ENCODE results near the gene ATG2B. TPM values are rescaled to one million over a fixed set of nuclear protein-coding genes. Genes with fewer than 3 reads are reported as not detected.

Gene ATG2B
- total RNA-seq, 1 experiment from 2014 or later: 11.6 TPM

- H3K4me2 ChIP-seq (ENCODE audit: low read length): no peak overlapping the region
- POLR2A ChIA-PET (ENCODE audit: unreplicated experiment): no interaction called here
- TF ChIP-seq CTCF (conservative IDR thresholded peaks at IDR 0.05; ENCODE audit: low read depth, low read length) (no peak), EZH2phosphoT487 (IDR thresholded peaks at IDR 0.05; ENCODE audit: borderline replicate concordance, low read length) (no peak), EZH2 (IDR thresholded peaks at IDR 0.05; ENCODE audit: low read length, unreplicated experiment) (no peak)
Measured at GRCh38 chr14:96261053-96261452, 102.1 kb downstream of the ATG2B start.

GRCh38 chr14:96260341-96260821, 102.8 kb downstream of the ATG2B start:
- BruUV-seq (replicated peaks): no TSS peak
- Histone ChIP-seq H3K27me3 (ENCODE audit: low read length) (peaks cover 13% of the 10 kb centered on the region), H2AFZ (ENCODE audit: low read length) (no peak overlapping the region), H3K79me2 (ENCODE audit: low read length) (no peaks in the 10 kb centered on the region), H3K27ac (ENCODE audit: low read length) (peak overlapping the region; percentile 16), H3K4me2 (ENCODE audit: low read length) (no peak overlapping the region), H3K4me3 (ENCODE audit: low read length) (no peak overlapping the region), H3K9ac (ENCODE audit: low read length) (no peak overlapping the region), H3K36me3 (ENCODE audit: low read depth, low read length) (no peaks in the 10 kb centered on the region), H4K20me1 (ENCODE audit: low read length) (no peaks in the 10 kb centered on the region), H3K9me3 (ENCODE audit: low read length) (no peaks in the 10 kb centered on the region), H3K9me2 (replicated peaks; ENCODE audit: low read length) (no peaks in the 10 kb centered on the region), H3F3A (ENCODE audit: low read length, unreplicated experiment) (no peaks in the 10 kb centered on the region), H3K4me1 (ENCODE audit: insufficient read depth, low read length) (no peaks in the 10 kb centered on the region; the same call in 1 of the 2 replicates)
- POLR2A ChIA-PET (ENCODE audit: unreplicated experiment): no interaction called here
- intact Hi-C loops (cut with micrococcal nuclease): no loop called here
- DNase-seq (peak; percentile 59), ATAC-seq (peak; percentile 66)
- CTCF ChIA-PET: interaction anchor here (0.6 kb wide), 1 partner anchor 160 kb away, joined by 3 read pairs; no protein-coding TSS in a partner anchor
- TF ChIP-seq CTCF (conservative IDR thresholded peaks at IDR 0.05; ENCODE audit: low read depth, low read length): no peak
- no peak for TF ChIP-seq EZH2 (IDR thresholded peaks at IDR 0.05; ENCODE audit: low read length, unreplicated experiment)

More at GRCh38 chr14:96261053-96261452, 102.1 kb downstream of the ATG2B start:
- CTCF ChIA-PET: no interaction called here
- H3K4me1 ChIP-seq (ENCODE audit: insufficient read depth, low read length): no peaks in the 10 kb centered on the region; the same call in 1 of the 2 replicates
- no peak overlapping the region for H3K4me3 ChIP-seq (ENCODE audit: low read length)
- no peaks in the 10 kb centered on the region for H4K20me1 ChIP-seq (ENCODE audit: low read length)
- DNase-seq: no peak
- no TSS peak for BruUV-seq (replicated peaks)
- H3F3A ChIP-seq (ENCODE audit: low read length, unreplicated experiment): no peaks in the 10 kb centered on the region
- H3K36me3 ChIP-seq (ENCODE audit: low read depth, low read length): no peaks in the 10 kb centered on the region
- intact Hi-C loops (cut with micrococcal nuclease): no loop called here
- no peak overlapping the region for H2AFZ ChIP-seq (ENCODE audit: low read length)
- ATAC-seq: peak; percentile 31; the same call in 1 of the 2 replicates
- H3K9me3 ChIP-seq (ENCODE audit: low read length): no peaks in the 10 kb centered on the region
- H3K9ac ChIP-seq (ENCODE audit: low read length): no peak overlapping the region
- no peaks in the 10 kb centered on the region for H3K9me2 ChIP-seq (replicated peaks; ENCODE audit: low read length)
- H3K79me2 ChIP-seq (ENCODE audit: low read length): no peaks in the 10 kb centered on the region
- H3K27me3 ChIP-seq (ENCODE audit: low read length): peaks cover 7% of the 10 kb centered on the region; the same call in 1 of the 2 replicates
- H3K27ac ChIP-seq (ENCODE audit: low read length): peak overlapping the region; percentile 16

GRCh38 chr14:96257900-96258299, 105.2 kb downstream of the ATG2B start:
- POLR2A ChIA-PET (ENCODE audit: unreplicated experiment): no interaction called here
- no peaks in the 10 kb centered on the region for H4K20me1 ChIP-seq (ENCODE audit: low read length)
- ATAC-seq (no peak), DNase-seq (no peak)
- peaks cover 17% of the 10 kb centered on the region for H3K27me3 ChIP-seq (ENCODE audit: low read length)
- CTCF ChIA-PET: no interaction called here
- H3K9me3 ChIP-seq (ENCODE audit: low read length): no peaks in the 10 kb centered on the region
- H3K4me1 ChIP-seq (ENCODE audit: insufficient read depth, low read length): 0 out of 2 replicates have a peak, but pooled peaks cover 6% of the 10 kb centered on the region
- H3K79me2 ChIP-seq (ENCODE audit: low read length): no peaks in the 10 kb centered on the region
- no peak overlapping the region for H3K4me2 ChIP-seq (ENCODE audit: low read length)
- H3K27ac ChIP-seq (ENCODE audit: low read length): no peak overlapping the region
- no TSS peak for BruUV-seq (replicated peaks)
- no peak overlapping the region for H2AFZ ChIP-seq (ENCODE audit: low read length)
- H3K9ac ChIP-seq (ENCODE audit: low read length): no peak overlapping the region
- intact Hi-C loops (cut with micrococcal nuclease): no loop called here
- no peaks in the 10 kb centered on the region for H3K9me2 ChIP-seq (replicated peaks; ENCODE audit: low read length)
- no peaks in the 10 kb centered on the region for H3K36me3 ChIP-seq (ENCODE audit: low read depth, low read length)
- H3K4me3 ChIP-seq (ENCODE audit: low read length): no peak overlapping the region
- TF ChIP-seq CTCF (conservative IDR thresholded peaks at IDR 0.05; ENCODE audit: low read depth, low read length) (no peak), EZH2phosphoT487 (IDR thresholded peaks at IDR 0.05; ENCODE audit: borderline replicate concordance, low read length) (no peak), EZH2 (IDR thresholded peaks at IDR 0.05; ENCODE audit: low read length, unreplicated experiment) (no peak)
- no peaks in the 10 kb centered on the region for H3F3A ChIP-seq (ENCODE audit: low read length, unreplicated experiment)
